Measurements from ENCODE around the gene LARP4B.

DNA sequence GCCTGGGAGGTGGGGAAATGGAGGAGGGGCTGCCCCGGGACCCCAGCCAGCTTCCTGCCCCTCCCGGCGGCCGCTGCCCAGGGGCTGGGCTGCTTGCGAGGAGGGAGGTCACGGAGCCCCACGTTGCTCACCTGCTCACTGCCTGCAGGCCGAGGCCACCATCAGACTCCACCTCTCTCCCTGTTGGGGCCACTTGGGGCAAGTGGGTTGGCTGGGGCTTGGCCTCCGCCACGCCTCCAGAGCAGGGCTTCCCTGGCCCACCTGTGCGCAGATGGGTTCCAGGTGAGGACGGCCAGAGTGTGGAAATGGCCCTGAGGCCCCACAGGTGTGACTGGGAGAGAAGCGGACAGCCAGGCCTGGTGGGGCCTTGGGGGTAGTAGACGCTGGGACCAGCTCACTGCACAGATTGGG lies 159.3 kb downstream of the LARP4B start:
- no peak for TF ChIP-seq POLR2A (IDR thresholded peaks at IDR 0.05)
- TF ChIP-seq, protein P1, sequence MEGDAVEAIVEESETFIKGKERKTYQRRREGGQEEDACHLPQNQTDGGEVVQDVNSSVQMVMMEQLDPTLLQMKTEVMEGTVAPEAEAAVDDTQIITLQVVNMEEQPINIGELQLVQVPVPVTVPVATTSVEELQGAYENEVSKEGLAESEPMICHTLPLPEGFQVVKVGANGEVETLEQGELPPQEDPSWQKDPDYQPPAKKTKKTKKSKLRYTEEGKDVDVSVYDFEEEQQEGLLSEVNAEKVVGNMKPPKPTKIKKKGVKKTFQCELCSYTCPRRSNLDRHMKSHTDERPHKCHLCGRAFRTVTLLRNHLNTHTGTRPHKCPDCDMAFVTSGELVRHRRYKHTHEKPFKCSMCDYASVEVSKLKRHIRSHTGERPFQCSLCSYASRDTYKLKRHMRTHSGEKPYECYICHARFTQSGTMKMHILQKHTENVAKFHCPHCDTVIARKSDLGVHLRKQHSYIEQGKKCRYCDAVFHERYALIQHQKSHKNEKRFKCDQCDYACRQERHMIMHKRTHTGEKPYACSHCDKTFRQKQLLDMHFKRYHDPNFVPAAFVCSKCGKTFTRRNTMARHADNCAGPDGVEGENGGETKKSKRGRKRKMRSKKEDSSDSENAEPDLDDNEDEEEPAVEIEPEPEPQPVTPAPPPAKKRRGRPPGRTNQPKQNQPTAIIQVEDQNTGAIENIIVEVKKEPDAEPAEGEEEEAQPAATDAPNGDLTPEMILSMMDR (IDR thresholded peaks at IDR 0.05) = no peak

Data from gastroesophageal sphincter (tissue), 3 donors.